ENCODE measurements around the gene GPT2.

Gene GPT2, protein sequence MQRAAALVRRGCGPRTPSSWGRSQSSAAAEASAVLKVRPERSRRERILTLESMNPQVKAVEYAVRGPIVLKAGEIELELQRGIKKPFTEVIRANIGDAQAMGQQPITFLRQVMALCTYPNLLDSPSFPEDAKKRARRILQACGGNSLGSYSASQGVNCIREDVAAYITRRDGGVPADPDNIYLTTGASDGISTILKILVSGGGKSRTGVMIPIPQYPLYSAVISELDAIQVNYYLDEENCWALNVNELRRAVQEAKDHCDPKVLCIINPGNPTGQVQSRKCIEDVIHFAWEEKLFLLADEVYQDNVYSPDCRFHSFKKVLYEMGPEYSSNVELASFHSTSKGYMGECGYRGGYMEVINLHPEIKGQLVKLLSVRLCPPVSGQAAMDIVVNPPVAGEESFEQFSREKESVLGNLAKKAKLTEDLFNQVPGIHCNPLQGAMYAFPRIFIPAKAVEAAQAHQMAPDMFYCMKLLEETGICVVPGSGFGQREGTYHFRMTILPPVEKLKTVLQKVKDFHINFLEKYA
- total RNA-seq, result 0.61 to 1.6 reads per million in 2 donors

DNA sequence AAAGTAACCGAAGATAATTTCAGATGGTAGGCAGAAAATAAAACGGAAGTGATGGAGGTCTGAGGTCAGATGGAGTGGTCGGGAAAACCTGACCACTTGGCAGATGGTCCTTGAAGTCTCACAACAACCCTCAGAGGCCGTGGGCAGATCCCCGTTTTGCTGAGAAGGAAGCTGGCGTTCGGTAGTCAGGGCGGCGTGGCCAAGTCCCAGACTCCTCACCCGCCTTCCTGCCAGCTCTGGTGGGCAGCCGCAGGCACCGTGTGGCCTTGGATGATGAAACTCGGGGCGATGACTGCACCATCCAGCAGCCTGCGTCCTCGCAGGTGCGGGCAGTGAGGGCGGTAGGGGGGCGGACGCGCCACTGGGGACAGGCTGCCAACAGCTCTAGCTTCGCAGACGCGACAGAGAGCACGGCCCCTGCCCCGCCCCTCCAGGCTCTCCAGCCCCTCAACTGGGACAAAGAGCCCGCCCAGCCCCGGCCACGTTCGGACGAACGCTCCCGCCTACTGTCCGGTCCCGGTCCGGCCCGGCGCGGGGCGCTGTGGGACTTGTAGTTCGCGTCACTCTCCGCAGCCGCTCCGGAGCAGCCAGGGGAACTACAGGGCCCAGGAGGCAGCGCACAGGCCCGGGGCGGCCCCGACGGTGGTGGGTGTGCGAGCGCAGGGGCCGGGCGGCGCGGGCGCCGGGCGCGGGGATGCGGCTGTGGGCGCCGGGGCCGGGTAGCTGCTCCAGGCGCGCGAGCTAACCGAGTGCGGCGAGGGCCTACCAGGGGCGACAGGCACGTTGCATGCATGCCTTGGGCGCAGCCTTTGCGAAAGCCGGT lies at the start of gene GPT2:
Gene GPT2 (plus strand): TSS at position 673 of the 823 bp plus-strand sequence. CDS start 354 bp downstream, outside the sequence.
- DNase-seq, result peak; percentile 27 to 77 (median 44)

DNA sequence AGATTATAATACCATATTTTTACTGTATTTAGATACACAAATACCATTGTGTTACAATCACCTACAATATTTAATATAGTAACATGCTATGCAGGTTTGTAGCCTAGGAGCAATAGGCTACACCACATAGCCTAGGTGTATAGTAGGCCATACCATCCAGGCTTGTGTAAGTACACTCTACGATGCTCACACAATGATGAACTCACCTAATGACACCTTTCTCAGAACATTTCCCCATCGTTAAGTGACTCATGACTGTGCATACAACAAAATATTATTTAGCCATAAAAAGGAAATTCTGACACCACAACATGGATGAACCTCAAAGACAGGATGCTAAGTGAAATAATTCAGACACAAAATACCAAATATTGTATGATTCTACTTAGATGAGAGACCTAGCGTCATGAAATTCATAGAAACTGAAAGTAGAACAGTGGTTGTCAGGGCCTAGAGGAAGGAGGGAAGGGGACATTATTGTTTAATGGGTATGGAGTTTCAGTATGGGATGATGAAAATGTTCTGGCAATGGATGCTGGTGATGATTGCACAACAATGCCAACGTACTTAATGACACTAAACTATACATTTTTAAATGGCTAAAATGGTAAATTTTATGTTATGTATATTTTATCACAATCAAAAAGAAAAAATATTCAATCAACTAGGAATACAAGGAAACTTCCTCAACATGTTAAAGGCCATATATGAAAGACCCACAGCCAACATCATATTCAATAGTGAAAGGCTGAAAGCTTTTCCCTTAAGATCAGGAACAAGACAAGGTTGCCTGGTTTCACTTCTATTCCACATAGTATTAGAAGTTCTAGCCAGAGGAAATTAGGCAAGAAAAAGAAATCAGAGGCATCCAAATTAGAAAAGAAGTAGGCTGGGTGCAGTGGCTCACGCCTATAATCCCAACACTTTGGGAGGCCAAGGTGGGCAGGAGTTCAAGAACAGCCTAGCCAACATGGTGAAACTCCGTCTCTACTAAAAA lies 47.3 kb upstream of the GPT2 start:
- no peak for DNase-seq

DNA sequence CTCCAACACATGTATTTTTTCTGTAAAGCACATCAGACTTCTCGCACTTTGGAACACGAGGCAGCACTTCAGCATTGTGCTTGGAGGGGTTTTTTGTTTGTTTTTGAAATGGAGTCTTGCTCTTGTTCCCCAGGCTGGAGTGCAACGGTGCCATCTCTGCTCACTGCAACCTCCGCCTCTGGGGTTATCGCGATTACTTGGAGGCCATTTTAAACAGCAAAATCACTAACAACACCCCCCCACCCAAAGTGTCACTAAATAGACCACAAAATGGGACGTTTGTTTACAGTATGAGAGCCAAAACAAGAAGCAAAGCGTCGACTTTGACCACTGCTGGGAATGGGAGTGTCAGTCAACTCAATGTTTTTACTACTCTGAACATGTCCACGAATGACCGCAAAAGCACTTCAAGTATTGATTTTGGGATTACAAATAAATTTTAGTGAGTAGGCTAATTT lies 44.1 kb upstream of the GPT2 start:
- DNase-seq, result no peak

DNA sequence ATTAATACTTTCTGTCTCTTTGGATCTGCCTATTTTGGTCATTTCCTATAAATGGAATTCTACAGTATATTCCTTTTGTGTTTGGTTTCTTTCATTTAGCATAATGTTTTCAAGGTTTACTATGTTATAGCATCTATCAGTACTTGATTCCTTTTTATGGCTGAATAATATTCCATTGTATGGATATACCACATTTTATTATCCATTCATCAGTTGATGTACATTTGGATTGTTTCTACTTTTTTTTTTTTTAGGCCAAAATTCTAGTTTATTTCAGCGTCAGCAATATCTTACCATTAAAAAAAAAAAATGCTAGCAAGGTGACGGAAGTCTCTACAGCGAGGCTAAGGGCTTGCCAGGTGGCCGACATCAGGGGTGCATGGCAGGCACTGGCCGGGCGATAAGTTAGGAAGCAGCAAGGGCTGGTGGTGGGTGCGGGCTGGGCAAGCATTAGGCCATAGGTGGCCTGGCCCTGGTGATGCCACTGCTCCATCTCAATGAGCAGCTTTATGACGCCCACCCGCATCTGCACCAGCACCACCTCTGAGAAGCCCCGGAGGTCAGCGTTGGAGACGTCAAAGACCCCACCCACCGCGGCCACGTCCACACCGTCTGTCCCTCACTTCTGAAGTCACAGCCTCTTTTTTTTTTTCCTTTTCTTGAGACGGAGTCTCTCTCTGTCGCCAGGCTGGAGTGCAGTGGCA lies 41.8 kb upstream of the GPT2 start:
- DNase-seq, result no peak

DNA sequence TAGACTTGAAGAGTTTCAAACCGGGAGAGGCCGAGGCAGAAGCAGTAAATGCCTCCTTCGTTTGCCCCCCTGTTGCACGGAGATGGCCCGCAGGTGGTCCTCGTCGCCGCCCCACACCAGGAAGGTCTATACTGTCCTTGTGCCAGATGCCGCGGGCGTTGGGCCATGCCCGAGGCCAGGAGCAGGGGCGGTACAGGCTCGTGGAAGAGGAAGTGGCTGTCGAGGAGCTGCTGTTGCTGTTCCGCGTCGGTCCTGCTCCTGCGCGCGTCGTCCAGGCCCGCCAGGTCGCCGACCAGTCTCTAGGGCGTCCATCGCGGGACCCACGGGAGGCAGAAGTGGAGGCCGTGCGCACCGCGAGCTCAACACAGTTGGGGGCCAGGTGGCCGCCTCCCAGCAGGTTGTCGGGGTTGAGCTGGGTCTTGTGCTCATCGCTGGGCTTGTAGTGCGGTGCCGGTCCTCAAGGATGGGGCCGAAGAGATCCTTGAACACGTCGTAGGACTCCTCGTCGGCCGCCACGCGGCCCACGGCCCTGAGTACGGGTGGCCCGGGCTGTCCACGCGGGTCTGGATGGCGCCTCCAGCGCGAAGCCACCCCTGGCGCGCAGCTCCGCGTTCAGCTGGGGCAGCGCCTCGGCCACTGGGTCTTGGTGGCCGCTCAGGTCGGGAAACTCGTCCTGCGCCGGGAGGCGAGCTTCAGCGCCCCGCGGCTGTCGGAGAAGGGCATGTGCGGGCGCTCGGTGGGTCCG lies 40.1 kb upstream of the GPT2 start:
- no peak for DNase-seq

DNA sequence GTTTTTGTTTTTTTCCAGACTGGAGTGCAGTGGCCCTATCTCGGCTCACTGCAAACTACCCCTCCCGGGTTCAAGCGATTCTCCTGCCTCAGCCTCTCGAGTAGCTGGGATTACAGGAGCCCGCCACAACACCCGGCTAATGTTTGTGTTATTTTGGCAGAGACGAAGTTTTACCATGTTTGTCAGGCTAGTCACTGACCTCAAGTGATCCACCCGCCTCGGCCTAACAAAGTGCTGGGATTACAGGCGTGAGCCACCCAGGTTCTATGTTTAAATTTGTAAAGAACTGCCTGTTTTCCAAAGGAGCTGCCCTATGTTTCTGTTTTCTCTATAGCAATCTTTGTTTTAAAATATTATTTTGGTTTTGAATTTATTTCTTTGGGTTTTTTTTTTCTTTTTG lies 39.4 kb upstream of the GPT2 start:
- DNase-seq, result no peak

DNA sequence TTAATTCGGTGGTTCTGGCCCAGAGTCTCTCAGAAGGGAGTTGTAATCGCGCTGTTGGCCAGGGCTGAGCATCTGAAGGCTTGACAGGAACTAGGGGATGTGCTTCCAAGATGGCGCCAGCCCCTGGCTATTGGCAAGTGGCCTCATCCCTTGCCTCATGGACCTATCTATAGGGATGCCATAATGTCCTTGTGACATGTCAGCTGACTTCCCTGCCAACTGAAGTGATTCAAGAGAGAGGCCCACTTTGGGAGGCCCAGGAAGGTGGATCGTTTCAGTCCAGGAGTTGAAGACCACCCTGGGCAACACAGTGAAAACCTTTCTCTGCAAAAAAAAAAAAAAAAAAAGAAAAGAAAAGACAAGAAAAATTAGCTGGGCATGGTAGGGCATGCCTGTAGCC lies 38.2 kb upstream of the GPT2 start:
- DNase-seq, result no peak

DNA sequence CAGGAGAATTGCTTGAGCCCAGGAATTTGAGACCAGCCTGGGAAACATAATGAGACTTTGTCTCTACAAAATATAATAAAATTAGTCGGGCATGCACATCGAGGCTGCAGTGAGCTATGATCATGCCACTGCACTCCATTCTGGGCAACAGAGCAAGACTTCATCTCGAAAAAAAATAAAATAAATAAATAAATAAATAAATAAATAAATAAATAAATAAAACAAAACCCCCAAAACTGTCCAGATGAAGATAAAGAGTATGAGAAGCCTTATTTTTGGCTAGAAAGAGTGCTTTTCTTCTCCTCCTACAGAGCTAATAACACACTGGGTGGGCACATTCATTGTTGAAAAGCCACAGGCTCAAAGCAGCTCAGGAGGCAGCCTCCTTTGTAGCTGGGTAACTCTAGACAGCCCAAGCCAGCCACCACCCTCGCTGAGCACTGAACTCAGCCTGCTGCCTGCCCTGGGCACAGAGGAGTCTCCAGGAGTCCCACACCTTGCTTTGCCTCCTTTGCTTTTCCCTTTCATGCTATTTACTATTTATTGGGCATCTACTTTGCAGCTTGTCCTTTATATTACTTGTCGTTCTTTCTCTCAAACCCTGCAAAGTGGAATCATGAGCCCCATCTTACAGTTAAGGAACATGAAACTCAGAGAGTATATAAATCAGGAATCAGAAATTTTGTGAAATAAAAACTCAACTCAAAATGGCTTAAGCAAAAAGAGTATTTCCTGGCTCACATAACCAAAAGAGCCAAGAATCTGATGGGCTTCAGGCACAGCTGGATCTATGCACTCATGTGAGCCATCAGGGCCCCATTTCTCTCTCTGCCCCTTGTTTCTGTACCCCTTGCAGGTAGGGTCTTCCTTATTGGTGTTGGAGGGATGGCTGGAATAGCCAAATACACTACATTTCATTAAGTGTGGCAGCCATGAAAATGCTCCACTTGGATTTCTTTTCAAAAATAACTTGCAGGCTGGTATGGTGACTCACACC lies 35.1 kb upstream of the GPT2 start:
- DNase-seq, result no peak

DNA sequence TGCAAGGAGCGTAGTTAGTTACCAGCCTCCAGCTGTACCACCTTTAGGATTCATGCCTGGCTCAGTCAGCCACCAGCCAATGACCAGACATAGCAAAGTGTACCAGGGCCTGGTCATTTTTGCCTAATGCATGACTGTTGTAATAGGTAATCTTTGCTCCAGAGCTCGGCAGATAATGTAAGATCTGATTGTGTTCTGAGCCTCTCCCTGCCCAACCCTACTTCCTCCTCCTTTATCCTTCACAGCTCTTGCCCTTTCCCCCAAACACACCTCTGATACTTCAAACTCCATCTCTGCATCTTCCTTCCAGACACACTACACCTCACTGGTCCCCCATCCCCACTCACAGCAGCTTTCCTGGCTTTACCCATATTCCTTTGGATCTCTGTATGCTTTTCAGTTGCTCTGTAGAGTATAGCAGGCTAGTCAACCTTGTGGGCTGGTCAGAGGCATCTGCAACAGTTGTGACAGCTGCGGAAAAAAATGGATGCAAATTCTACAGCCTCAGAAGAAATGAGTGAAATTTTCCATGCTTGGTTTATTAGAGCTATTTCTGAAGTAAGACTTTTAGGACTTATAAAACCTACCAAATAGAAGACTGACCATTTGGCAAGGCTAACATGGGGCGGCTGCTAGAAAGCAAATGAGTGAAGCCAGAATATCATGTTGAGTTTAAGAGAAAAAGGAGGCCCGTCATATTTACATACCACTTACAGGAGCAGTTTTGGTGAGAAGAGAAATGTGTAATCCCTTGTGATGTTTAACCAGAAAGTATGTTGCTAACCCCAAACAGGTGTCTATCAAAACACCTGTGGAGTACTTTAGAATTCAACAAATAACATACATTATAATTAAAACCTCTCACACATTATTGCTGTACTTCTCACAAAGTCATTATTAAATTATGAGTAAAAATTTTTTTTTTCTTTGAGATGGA lies 33.3 kb upstream of the GPT2 start:
- DNase-seq, result no peak

DNA sequence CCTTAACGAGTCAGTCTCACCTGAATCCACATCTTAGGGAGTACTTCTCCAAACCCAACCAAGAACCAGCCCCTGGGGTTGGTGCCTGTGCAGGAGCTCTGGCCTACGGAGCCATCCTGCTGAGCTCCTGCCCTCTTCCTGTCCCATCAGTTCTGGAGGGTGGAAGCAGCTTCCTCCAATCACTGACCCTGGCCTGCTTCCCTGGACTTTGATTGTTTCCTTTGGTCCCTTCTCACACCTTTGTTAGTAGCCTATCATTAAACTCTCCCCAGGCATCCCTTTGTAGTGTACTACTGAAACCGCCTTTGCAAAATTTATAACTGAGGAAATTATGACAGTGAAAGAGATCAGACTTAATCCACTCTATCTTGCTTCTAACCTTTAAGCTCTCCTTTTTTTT lies 32.0 kb upstream of the GPT2 start:
- no peak for DNase-seq

DNA sequence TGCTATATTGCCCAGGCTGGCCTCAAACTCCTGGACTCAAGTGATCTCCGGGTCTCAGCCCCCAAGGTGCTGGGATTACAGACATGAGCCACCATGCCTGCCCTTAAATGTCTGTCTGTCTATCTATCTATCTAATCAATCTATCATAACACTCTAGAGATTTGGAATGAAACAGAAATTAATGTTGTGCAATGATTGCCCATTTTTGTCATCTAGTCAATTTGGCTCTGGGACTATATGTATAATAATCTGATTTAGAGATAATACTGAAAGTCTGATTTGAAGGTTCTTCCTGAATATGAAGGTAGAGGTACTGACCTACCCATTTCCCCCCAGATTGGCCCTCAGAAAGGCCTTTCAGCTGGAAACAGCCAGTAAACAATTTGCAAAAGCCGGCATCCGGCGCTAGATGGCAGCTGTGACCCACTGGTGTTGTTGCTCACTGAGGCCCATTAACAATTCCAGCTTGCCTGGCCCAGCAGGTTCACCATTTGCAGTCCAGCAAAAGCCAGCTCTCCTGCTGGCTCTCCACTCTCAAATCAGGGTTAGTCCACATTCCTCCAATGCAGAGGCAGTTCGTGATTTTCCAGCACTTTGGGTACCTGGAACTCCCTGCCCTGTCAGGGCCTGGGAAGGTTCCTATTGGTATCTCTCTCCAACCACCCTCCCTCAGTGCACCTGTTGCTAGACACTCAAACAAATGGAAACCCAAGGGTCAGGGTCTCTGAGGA lies 30.3 kb upstream of the GPT2 start:
- peak in 3 of 5 experiments; percentile 31 to 53 (median 39) for DNase-seq

DNA sequence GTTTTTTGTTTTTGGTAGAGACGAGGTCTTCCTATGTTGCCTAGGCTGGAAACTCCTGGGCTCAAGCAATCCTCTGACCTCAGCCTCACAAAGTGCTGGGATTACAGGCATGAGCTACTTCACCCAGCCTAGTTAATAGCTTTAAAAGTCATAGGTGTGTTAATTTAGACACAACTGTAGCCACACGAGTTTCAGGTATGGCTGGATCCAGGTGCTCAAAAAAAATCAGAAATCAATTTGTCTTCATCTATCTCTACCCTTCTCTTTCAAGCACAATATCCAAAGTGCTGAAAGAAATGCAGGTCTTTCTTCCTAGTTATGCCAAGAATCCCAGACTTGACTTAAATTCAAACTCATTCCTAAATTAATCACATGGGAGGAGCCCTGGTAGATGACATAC lies 29.3 kb upstream of the GPT2 start:
- DNase-seq, result no peak

DNA sequence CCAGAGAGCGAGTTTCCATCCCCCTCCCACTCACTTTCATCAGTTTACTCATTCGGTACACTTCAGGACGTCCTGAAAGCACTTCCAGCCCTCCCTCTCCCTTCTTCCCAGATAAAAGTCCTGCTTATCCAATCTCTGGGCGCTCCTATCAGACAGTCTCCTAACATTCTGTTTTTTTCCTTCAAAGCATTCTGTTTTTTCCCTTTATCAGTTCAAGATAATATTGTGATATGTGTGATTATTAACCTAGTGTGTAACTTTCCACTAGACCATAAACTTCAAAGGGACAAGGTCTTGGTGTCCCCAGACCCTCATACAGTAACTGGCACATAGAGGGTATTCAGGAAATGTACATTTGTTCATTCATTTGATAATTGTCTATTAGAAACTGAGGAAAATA lies 28.8 kb upstream of the GPT2 start:
- DNase-seq, result no peak

DNA sequence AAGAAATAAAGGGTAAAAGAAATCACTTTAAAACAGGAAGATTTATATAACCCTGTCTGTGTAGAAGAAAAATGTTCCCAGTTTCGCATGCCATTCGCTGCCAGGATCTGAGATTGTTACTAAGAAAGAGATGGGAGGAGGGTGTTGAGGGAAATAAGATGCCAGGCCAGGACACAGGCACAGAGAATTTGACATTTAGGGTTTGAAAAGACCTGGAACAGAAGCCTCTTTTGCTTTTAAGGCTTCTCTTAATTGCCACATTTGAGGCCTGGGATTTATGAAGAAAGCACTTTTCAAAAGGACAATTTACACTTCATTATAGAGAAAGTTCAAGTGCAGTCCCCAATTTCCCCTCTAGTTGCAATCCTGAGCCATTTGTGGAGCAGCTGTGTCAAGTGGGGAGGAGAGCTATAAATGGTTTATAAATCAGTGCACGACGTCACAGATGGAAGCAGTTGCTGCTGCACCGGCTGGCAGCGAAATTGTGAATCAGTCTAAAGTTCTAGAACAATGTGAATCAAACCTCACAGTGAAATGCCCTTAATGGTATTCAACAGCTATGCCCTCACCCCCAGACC lies 26.7 kb upstream of the GPT2 start:
- DNase-seq, result peak in 1 of 5 experiments; percentile 27

DNA sequence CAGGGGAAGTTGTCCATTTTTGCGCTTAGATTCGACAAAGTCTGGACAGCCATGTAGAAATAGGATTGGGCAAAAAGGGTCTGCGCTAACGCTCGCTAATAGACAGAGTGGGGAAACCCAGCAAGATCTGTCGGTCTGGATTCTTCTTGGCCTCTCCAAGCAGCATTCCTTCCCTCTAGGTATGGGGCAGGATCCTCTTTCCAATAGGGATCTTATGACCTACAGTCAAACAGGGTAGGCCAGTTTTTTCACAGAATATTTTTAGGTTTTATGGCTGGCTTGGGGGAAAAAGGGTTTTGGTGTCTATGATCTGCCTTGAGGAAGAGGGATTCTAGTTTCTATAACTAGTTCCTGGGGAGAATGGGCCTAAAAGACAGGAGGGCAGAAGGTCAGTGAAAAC lies 26.0 kb upstream of the GPT2 start:
- no peak for DNase-seq

DNA sequence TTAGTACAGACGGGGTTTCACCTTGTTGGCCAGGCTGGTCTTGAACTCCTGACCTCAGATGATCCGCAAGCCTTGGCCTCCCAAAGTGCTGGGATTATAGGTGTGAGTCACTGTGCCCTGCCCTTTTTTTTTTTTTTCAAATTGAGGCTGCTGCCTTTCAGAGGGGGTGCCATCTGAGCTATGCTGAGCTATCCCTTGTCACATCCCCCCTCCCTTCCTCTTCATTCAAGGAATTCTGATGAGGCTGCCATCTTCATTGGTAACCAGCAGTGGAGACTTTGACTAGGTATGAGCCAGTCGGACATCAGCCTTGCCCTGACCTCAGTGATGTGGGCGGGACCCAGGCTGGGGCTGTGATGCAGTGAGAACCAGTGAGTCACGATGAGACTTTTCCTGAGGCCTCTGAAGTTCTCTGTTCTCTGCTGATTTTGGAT lies 24.4 kb upstream of the GPT2 start:
- no peak for DNase-seq
